ENCODE results near the gene STK32B. TPM values are rescaled to one million over a fixed set of nuclear protein-coding genes. Genes with fewer than 3 reads are reported as not detected.

STK32B gene
- total RNA-seq, 1 donor from 2014 or later = not detected

DNA sequence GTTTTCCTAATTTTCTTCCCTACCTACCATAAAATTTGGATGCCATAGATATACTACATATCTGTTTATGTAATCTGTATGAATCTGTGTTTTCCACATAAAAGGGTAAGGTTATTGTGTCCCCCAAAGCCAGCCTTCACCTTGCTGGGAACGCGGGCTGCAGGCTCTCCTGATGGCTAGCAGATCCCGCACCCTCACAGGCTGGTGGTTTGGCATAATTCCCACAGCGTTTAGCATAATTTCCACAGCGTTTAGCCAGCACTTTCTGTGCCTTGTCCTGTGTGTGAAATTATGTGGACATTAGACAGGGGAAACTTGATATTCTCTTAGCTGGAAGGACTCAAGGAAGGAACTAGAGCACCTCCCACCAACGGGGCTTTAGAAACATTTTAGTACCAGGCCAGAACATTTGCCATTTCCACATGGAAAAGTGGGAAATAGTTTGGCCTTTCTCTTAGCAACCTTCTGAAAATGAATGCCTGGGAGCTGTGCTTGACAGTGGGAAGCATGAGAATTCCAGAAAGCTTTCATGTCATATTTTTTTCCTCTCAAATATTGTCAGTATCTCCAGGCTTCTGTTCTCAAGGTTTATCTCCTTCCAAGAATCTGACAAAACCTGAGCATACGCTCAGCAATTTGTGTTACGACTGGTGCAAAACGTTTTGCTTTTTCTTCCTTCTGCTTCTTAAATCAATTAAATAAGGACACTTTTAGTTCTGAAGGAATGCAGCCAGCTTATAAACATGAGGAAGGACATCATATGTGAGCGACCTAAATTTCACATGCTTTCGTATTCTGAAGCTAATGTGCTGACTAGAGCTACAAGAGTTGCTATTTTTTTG lies 67.9 kb downstream of the STK32B start:
- Mint-ChIP-seq H3K36me3 (ENCODE audit: low read depth) (no peaks in the 10 kb centered on the region), H3K4me1 (no peaks in the 10 kb centered on the region), H3K4me3 (no peak overlapping the region), H3K27ac (no peak overlapping the region), H3K9me3 (no peaks in the 10 kb centered on the region), H3K27me3 (no peaks in the 10 kb centered on the region)
- ChIA-PET CTCF (no interaction called here), POLR2A (no interaction called here)
- TF ChIP-seq, protein P1, sequence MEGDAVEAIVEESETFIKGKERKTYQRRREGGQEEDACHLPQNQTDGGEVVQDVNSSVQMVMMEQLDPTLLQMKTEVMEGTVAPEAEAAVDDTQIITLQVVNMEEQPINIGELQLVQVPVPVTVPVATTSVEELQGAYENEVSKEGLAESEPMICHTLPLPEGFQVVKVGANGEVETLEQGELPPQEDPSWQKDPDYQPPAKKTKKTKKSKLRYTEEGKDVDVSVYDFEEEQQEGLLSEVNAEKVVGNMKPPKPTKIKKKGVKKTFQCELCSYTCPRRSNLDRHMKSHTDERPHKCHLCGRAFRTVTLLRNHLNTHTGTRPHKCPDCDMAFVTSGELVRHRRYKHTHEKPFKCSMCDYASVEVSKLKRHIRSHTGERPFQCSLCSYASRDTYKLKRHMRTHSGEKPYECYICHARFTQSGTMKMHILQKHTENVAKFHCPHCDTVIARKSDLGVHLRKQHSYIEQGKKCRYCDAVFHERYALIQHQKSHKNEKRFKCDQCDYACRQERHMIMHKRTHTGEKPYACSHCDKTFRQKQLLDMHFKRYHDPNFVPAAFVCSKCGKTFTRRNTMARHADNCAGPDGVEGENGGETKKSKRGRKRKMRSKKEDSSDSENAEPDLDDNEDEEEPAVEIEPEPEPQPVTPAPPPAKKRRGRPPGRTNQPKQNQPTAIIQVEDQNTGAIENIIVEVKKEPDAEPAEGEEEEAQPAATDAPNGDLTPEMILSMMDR (IDR thresholded peaks at IDR 0.05) = no peak
- intact Hi-C loops (cut with micrococcal nuclease) = no loop called here
- DNase-seq (no peak), ATAC-seq (ENCODE audit: low read depth) (no peak)

DNA sequence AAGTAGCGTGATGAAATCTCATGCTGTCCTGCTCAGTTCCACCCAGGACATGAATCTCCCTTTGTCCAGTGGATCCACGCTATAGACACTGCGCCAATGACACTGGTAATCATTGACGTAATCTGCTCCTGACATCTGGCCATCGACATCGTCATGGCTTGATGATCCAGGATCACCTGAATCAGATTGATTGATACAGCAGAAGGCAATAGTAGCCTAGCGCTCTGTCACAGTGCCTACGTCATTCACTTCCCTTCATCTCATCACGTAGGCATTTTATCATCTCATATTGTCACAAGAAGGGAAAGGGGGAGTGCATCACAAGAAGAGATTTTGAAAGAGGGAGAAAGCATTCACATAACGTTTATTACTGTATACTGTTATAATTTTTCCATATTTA lies 68.8 kb downstream of the STK32B start:
- H3K9me3 Mint-ChIP-seq = no peaks in the 10 kb centered on the region
- H3K36me3 Mint-ChIP-seq (ENCODE audit: low read depth) = no peaks in the 10 kb centered on the region
- no peaks in the 10 kb centered on the region for H3K4me1 Mint-ChIP-seq
- POLR2A ChIA-PET = no interaction called here
- intact Hi-C loops (cut with micrococcal nuclease) = no loop called here
- DNase-seq (no peak), ATAC-seq (ENCODE audit: low read depth) (no peak)
- CTCF ChIA-PET = no interaction called here
- H3K4me3 Mint-ChIP-seq = no peak overlapping the region
- TF ChIP-seq, protein P1 (IDR thresholded peaks at IDR 0.05) = no peak
- H3K27me3 Mint-ChIP-seq = no peaks in the 10 kb centered on the region
- no peak overlapping the region for H3K27ac Mint-ChIP-seq

DNA sequence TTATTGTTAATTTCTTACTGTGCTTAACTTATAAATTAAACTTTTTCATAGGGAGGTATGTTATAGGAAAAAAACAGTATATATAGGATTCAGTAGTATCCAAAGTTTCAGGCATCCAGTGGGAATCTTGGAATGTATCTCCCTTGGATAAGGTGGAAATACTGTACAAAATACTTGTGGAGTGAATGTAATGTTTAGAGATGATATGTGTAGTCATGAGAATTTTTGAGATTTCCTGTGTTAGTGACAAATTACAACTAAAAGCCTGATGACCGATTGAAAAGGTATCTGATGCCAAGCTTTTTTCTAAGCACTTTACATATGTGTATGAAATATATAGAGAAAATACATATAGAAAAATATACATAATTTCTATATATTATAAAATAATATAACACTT lies 69.2 kb downstream of the STK32B start:
- Mint-ChIP-seq H3K4me3 (no peak overlapping the region), H3K4me1 (no peaks in the 10 kb centered on the region), H3K27ac (no peak overlapping the region), H3K36me3 (ENCODE audit: low read depth) (no peaks in the 10 kb centered on the region), H3K9me3 (no peaks in the 10 kb centered on the region), H3K27me3 (no peaks in the 10 kb centered on the region)
- DNase-seq (no peak), ATAC-seq (ENCODE audit: low read depth) (no peak)
- TF ChIP-seq, protein P1 (IDR thresholded peaks at IDR 0.05) = no peak
- intact Hi-C loops (cut with micrococcal nuclease) = no loop called here
- ChIA-PET POLR2A (no interaction called here), CTCF (no interaction called here)

DNA sequence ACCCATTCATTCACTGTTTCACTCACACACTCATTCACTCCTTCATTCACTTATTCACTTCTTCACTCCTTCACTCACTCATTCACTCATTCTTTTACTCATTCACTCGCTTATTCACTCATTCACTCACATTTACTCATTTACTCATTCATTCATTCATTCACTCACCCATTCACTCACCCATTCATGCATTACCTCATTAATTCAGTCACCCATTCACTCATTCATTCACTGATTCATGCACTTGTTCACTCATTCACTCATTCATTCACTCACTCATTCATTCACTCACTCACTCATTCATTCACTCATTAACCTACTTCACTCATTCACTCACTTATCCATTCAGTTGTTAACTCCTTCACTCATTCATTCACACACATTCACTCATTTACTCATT lies 70.8 kb downstream of the STK32B start:
- H3K36me3 Mint-ChIP-seq (ENCODE audit: low read depth) = no peaks in the 10 kb centered on the region
- CTCF ChIA-PET = no interaction called here
- H3K27ac Mint-ChIP-seq = no peak overlapping the region
- no peak for DNase-seq
- H3K9me3 Mint-ChIP-seq = no peaks in the 10 kb centered on the region
- intact Hi-C loops (cut with micrococcal nuclease) = no loop called here
- no peak for ATAC-seq (ENCODE audit: low read depth)
- H3K4me3 Mint-ChIP-seq = no peak overlapping the region
- POLR2A ChIA-PET = no interaction called here
- no peaks in the 10 kb centered on the region for H3K27me3 Mint-ChIP-seq
- TF ChIP-seq, protein P1 (IDR thresholded peaks at IDR 0.05) = no peak
- H3K4me1 Mint-ChIP-seq = no peaks in the 10 kb centered on the region

DNA sequence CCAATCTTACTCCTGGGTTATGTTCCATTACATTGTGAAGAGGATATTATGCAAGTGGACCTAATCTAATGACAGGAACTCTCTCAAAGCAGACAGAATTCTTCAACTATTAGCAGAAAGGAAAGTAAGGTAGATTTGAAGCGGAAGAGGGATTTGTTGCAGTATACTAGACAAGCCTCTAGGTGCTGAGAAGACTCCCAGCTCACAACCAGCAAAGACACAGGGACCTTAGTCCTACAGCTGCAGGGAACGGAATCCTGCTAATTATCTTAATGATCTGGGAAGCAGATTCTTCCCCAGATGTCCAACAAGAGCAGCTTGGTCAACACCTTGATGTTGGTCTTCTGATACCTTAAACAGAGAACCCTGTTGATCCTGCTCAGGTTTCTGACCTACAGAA lies 73.6 kb downstream of the STK32B start:
- ChIA-PET CTCF (no interaction called here), POLR2A (no interaction called here)
- Mint-ChIP-seq H3K4me1 (no peaks in the 10 kb centered on the region), H3K27me3 (no peaks in the 10 kb centered on the region), H3K36me3 (ENCODE audit: low read depth) (no peaks in the 10 kb centered on the region), H3K9me3 (no peaks in the 10 kb centered on the region), H3K4me3 (no peak overlapping the region), H3K27ac (no peak overlapping the region)
- TF ChIP-seq, protein P1 (IDR thresholded peaks at IDR 0.05) = no peak
- DNase-seq = no peak
- ATAC-seq (ENCODE audit: low read depth) = no peak
- intact Hi-C loops (cut with micrococcal nuclease) = no loop called here

Data from activated B cell treated with CpG ODN at 0.5 μM for 24 hours (primary cell).